G401 (cell line): Measurements from ENCODE around the gene LDLRAD4. TPM values are rescaled to one million over a fixed set of nuclear protein-coding genes. Genes with fewer than 3 reads are reported as not detected.
A peak's percentile ranks its signal among the peaks of the same experiment; 100 is the strongest.

Experiments used
- DNase-seq: peaks from one replicate; pipeline ENCODE4 v3.0.0-alpha.2; 2015; ENCODE audit warnings: low spot score
- in situ Hi-C: cut with HindIII; loops from 2 replicates; pipeline ENCODE4 v1.10.0; 2016; ENCODE audit warnings: low sequenced_read_pairs, mixed read lengths
- total RNA-seq: library from RNA; depleted of rRNA; stranded (reverse); fragments of >200 nt; shearing (Covaris generic); gene quantifications from 2 replicates; pipeline ENCODE4 v1.2.3, GENCODE V29; 2014

LDLRAD4 gene
- total RNA-seq, 1 experiment from 2014 or later, result not detected

GRCh38 chr18:13372531-13372951 lies 154.0 kb downstream of the LDLRAD4 start:
- peak; percentile 57 for DNase-seq

DNA sequence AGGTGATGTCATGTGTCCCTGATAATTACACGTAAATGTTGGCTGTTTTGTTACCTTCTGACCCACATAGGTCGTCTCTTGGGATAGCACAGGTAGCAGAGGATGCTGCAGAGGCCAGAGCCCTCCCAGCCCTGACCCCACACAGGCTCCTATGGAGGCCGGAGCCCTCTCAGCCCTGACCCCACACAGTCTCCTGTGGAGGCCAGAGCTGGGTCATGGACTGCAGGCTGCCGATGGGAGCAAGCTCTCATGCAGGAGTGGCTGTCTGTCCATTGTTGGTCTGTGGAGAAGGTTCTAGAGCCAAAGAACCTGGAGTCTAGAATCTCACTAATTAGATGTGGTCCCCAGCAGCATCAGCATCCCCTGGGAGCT lies 155.5 kb downstream of the LDLRAD4 start:
- in situ Hi-C loops, result no loop called here
- peak; percentile 23 for DNase-seq

More at GRCh38 chr18:13372531-13372951, 154.0 kb downstream of the LDLRAD4 start:
- in situ Hi-C loops, result no loop called here

- in situ Hi-C loops, result no loop called here
- peak; percentile 99 for DNase-seq
These were observed 156.1 kb downstream of the LDLRAD4 start for GRCh38 chr18:13374468-13375301.

DNA sequence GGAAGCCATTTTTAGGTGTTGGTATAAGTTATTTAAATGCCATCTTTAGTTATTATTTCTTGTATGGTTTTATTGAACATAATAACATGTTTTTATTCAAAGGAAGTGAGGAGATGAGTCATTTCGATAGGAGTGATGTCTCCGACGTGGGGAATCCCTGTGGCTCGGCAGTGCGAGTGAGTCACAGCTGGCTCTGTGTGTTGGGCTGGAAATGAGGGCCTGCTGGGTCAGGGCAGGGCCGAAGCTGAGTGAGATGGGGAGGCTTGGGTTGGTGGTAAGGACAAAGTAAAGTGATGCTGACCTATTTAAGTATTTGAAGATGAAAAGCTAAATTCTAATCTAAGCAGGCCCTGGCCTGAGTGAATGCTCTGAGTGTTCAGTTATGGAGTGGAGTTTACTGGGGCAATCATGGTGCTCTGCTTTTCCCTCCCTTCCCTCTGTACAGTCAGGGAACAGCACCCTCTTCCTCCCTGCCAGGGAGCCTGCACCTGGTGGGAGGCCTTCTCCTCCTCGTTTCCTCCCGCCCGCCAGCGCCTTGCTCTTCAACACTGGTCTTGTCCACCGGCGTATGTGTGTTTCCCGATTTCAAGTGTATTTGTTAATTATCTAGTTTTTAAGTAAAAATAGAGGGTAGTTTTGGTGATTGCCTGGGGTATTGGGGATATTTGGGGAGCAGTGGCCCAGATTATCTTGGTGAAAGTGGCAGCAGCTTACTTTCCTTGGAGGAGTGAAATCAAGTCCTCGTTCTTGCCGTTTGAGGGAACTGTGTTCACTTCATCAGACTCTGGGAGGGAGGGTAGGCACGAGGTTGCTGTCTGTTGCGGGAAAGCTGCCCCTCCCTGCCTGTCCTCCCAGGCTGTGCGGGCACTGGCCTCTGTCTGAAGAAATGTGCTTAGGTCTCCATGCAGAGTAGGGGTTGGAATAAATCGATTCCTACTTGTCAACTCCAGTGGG lies 157.0 kb downstream of the LDLRAD4 start:
- DNase-seq, result peak; percentile 30
- in situ Hi-C loops, result no loop called here

- peak; percentile 77 for DNase-seq
- in situ Hi-C loops, result no loop called here
These were observed 157.8 kb downstream of the LDLRAD4 start for GRCh38 chr18:13376298-13376840.

DNA sequence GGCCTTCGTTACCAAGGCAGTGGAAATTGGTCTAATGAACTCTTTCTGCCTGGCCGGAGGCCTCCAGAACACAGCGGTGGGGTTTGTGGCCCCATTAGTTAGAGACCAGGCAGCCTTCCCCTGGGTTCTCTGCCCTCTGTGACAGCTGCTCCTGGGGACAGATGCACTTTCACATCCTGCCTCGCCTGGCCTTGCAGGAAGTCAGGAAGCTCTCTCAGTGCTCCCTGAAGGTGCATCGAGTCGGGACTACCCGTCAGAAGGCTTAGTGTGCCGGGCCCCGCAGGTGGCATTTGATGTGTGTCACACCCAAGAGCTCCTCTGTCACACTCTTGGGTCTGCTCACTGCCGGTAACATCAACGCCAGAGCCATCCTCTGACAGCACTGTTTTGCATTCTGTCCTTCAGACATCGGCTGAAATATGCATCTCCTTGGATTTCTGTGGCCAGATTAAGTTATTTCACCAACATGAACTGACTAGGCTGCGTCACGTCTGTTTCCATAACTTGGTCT lies 158.3 kb downstream of the LDLRAD4 start:
- no peak for DNase-seq
- in situ Hi-C loops, result no loop called here

GRCh38 chr18:13377496-13377895 lies 158.9 kb downstream of the LDLRAD4 start:
- no peak for DNase-seq
- in situ Hi-C loops, result no loop called here

DNA sequence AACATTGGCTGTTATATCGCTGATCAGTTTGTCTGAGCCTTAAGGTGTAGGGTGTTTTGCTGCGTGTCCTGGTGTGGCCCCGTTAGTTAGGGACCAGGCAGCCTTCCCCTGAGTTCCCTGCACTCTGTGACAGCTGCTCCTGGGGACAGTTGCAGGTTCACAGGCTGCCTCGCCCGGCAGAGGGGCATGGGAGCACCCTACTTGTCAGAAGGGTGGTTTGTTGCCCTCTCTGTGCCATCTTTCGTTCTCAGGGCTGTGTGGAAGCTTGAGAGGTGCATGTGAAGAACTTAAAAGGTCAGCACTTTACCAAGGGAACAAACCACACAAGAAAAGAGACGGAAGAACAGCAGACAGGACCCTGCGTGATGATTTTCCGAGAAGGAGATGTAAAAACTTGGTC lies 159.6 kb downstream of the LDLRAD4 start:
- in situ Hi-C loops, result no loop called here
- peak; percentile 24 for DNase-seq

- in situ Hi-C loops, result no loop called here
- peak; percentile 83 for DNase-seq
These were observed 160.7 kb downstream of the LDLRAD4 start for GRCh38 chr18:13379062-13379865.

- in situ Hi-C loops, result no loop called here
These were observed 161.6 kb downstream of the LDLRAD4 start for GRCh38 chr18:13379930-13380690.

GRCh38 chr18:13380691-13381070 lies 162.1 kb downstream of the LDLRAD4 start:
- in situ Hi-C loops, result no loop called here
- no peak for DNase-seq

More at GRCh38 chr18:13379930-13380690, 161.6 kb downstream of the LDLRAD4 start:
- peak; percentile 50 for DNase-seq

GRCh38 chr18:13381331-13381730 lies 162.8 kb downstream of the LDLRAD4 start:
- in situ Hi-C loops, result no loop called here
- DNase-seq, result no peak

DNA sequence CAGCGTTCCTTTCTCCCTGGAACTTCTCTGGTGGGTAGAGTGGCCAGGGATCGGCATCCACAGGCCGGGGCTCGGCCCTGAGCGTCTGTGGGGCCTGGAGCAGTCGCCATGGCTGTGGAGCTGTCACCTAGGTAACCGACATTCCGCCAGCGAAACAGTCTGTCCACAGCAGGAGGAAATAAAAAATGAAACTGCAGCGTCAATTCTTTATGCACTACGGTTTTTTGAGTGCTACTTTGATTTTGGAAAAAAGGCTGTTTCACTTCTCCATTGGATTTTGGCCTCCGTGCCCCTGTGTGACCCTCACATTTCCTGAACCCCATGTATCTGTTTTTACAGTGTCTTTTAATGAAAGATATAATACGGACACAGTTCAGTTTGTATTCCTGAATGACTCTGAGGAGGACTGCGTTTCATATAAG lies 163.4 kb downstream of the LDLRAD4 start:
- in situ Hi-C loops, result no loop called here
- peak; percentile 82 for DNase-seq

DNA sequence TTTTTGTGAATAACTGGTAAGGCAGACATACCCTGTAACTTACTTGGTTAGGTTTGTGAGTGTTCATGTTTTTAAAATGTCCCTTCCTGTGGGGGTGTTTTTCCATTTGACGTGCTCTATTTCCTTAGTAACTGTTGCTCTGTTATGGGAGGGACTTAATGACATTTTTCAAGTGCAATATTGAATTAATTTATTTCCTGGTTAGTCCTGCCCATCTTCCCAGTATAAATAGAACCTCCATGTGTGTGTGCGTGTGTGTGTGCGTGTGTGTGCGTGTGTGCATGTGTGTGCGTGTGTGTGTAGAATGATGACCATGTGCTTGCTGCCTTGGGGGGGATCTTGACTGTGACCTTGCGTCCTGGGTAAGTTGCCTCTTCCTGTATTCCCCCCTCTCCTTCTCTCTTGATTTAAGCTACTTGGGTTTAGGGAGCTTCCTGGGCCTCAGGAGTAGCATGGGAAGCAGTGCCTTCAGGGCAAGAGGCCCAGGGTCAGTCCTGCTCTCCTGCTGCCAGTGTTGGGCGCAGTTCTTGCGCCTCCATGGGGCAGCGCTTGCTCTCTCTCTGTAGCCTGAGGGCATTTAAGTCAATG lies 163.9 kb downstream of the LDLRAD4 start:
- DNase-seq, result peak; percentile 6
- in situ Hi-C loops, result no loop called here

- DNase-seq, result no peak
- in situ Hi-C loops, result no loop called here
These were observed 164.6 kb downstream of the LDLRAD4 start for GRCh38 chr18:13382954-13383827.

- in situ Hi-C loops, result no loop called here
- DNase-seq, result no peak
These were observed 168.6 kb downstream of the LDLRAD4 start for GRCh38 chr18:13386891-13387801.
